HEK293T (cell line): ENCODE measurements around the gene LYL1.

ENCODE experiments used
- ARNT ChIP-seq: fragments of 450-650 bp; IDR thresholded peaks from 2 replicates; pipeline ENCODE4 v1.6.1; 2017; ENCODE audit warnings: mild to moderate bottlenecking
- BHLHE40 ChIP-seq: fragments of 450-650 bp; IDR thresholded peaks from 2 replicates; pipeline ENCODE4 v1.6.1; 2016; ENCODE audit warnings: mild to moderate bottlenecking, moderate library complexity, borderline replicate concordance
- CTBP1 ChIP-seq: fragments of 450-650 bp; IDR thresholded peaks from 2 replicates; pipeline ENCODE4 v1.6.1; 2016; ENCODE audit warnings: borderline replicate concordance
- FOXA1 ChIP-seq: fragments of 450-650 bp; IDR thresholded peaks from 2 replicates; pipeline ENCODE4 v1.6.1; 2016; ENCODE audit warnings: mild to moderate bottlenecking
- FOXK2 ChIP-seq: fragments of 450-650 bp; IDR thresholded peaks from 2 replicates; pipeline ENCODE4 v1.6.1; 2016; ENCODE audit warnings: mild to moderate bottlenecking
- LEF1 ChIP-seq: fragments of 450-650 bp; IDR thresholded peaks from 2 replicates; pipeline ENCODE4 v1.6.1; 2017; ENCODE audit warnings: mild to moderate bottlenecking, borderline replicate concordance
- NFRKB ChIP-seq: fragments of 450-650 bp; IDR thresholded peaks from 2 replicates; pipeline ENCODE4 v1.6.1; 2016; ENCODE audit warnings: mild to moderate bottlenecking, moderate library complexity
- SP1 ChIP-seq: fragments of 450-650 bp; IDR thresholded peaks from 2 replicates; pipeline ENCODE4 v1.6.1; 2017
- SUZ12 ChIP-seq: fragments of 450-650 bp; IDR thresholded peaks from 2 replicates; pipeline ENCODE4 v1.6.1; 2016; ENCODE audit warnings: mild to moderate bottlenecking
- TF ChIP-seq, protein P1 (sequence below): fragments of 450-650 bp; IDR thresholded peaks from 2 replicates; pipeline ENCODE4 v1.6.1; 2016

DNA sequence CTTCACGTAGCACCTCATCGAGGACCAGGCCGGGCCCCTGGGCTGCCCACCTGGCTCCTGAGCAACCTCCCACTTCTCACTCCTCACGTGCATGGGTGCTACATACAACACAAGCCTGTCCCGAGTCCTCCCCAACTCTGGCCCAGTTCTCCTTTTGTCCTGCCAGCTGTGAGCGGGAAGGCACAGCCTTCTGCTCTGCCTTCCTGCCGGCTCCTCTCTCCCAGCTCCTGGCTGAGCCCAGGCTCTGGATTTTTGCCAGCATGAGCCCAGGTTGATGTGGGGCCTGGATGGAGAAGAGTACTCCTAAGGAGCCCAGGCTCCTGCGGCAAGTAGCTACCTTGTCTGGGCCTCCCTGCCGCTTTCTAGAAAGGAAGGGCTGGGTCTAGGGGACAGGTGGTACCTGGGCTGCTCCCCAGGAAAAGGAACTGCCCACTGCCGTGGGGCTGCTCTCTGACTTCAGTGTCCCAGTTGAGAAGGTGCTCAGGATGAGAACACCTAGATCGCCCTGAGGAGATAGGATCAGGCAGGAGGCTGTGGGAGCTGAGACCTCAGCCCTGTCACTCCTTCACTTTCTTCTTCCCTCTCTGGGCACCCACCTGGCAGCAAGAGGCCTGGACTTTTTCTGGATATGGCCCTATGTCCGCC is 23.6 kb downstream of the LYL1 start:
- TF ChIP-seq SP1 (no peak), SUZ12 (no peak), FOXA1 (no peak), ARNT (no peak), FOXK2 (no peak), BHLHE40 (no peak), CTBP1 (no peak), LEF1 (no peak), NFRKB (no peak)
- TF ChIP-seq, protein P1, sequence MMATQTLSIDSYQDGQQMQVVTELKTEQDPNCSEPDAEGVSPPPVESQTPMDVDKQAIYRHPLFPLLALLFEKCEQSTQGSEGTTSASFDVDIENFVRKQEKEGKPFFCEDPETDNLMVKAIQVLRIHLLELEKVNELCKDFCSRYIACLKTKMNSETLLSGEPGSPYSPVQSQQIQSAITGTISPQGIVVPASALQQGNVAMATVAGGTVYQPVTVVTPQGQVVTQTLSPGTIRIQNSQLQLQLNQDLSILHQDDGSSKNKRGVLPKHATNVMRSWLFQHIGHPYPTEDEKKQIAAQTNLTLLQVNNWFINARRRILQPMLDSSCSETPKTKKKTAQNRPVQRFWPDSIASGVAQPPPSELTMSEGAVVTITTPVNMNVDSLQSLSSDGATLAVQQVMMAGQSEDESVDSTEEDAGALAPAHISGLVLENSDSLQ: no peak
